ENCODE results near the gene ULK1.

Gene ULK1

DNA sequence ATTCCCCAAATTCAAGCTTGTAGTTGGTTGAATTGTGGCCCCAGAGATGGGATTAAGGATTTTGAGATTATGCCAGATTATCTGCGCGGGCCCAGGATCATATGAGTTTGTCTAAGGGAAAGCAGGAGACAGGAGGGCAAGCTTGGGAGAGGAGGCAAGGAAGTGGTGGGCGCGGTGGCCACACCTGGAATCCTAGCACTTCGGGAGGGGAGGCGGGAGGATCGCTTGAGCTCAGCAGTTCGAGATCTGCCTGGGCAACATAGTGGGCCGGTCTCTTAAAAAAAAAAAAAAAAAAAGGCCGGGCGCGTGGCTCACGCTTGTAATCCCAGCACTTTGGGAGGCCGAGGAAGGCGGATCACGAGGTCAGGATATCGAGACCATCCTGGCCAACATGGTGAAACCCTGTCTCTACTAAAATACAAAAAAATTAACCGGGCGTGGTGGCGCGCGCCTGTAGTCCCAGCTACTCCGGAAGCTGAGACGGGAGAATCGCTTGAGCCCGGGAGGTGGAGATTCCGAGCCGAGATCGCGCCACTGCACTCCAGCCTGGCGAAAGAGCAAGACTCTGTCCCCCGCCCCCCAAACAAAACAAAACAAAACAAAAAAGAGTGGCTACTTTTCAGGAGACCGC lies 33.8 kb downstream of the ULK1 start:
- ATAC-seq = peak; percentile 26
- H3K4me1 Mint-ChIP-seq = peaks cover 34% of the 10 kb centered on the region
- no peaks in the 10 kb centered on the region for H3K27me3 Mint-ChIP-seq
- H3K4me3 Mint-ChIP-seq = peak overlapping the region; percentile 97 to 100
- peak in 1 of 2 donors; percentile 23 for DNase-seq
- no peaks in the 10 kb centered on the region for H3K9me3 Mint-ChIP-seq
- peak overlapping the region; percentile 94 to 95 for H3K27ac Mint-ChIP-seq

DNA sequence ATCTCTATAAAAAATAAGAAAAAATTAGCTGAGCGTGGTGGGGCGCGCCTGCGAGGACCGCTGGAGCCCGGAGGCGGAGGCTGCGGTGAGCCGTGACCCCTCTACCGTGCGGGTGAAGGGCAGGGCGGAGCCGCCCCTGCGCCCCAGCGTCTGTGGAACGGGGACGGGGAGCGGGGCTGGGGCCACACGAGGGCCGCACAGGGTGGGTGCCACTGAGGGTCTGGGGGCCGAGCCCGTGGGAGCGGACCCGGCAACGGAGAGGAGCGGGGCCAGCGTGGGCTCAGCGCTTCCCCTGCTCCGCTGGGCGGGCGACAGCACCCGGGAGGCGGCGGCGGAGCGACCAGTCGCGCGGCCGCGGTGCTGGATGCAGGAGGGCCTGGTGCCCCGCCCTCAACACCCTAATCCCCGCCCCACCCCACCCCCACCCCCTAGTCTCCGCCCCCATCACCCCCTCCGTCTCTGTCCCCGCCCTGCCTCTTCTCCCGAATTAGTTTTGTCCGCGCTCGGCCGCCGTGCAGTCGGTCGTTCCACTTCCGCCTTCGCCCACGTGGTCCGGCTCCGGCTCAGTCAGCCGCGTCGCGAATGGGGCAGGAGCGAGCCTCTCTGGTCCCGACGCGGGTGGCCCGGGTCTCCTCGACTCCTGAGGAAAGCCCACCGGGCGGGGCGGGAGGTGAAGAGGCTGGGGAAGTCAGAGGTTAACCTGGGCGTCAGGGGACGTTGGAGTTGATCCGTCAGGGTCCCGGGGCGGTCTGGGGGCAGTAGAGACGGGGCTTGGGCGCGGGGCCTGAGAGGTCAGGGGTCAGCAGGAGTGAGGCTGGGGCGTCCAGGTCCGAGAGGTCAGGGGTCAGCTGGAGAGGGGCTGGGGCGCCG lies 34.5 kb downstream of the ULK1 start, which contains the start of gene PUS1:
PUS1 (plus strand) TSS at position 566 of the 870 bp plus-strand sequence. CDS start 447 bp downstream, outside the sequence.
- no peaks in the 10 kb centered on the region for H3K9me3 Mint-ChIP-seq
- ATAC-seq (peak; percentile 87), DNase-seq (peak; percentile 89 to 96)
- peak within 1 kb of the TSS; percentile 97 to 100 for H3K4me3 Mint-ChIP-seq
- H3K27me3 Mint-ChIP-seq = no peaks in the 10 kb centered on the region
- peak within 1 kb of the TSS; percentile 98 to 99 for H3K27ac Mint-ChIP-seq
- peaks cover 40% of the 10 kb centered on the region for H3K4me1 Mint-ChIP-seq

DNA sequence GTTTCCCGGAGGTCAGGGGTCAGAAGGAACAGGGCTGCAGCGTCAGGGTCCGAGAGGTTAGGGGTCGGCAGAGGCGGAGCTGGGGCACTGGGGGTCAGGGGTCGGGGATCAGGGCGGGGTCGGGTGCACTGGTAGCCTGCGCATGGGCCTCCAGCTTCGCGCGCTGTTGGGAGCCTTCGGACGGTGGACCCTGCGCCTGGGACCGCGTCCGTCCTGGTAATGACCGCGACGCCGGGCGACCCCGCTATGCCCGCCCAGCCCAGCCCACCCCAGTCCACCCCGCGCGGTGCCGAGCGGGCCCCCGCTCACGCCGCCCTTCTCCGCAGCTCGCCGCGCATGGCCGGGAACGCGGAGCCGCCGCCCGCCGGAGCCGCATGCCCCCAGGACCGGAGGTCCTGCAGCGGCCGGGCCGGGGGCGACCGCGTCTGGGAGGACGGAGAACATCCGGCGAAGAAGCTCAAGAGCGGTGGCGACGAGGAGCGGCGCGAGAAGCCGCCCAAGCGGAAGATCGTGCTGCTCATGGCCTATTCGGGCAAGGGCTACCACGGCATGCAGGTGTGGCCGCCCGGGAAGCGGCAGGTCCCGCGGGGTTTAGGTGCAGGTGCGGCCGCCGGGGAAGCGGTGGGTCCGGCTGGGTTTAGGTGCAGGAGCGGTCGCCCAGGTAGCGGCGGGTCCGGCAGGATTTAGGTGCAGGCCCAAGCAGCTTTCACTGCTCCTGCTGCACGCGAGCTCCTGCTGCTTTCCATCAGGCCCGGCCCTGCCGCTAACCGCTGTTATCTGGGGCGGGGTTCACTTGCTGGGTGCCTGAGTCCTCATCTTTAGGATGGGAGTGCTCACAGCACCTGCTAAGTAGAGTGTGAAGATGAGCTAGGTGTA lies 35.4 kb downstream of the ULK1 start:
- Mint-ChIP-seq H3K9me3 (no peaks in the 10 kb centered on the region), H3K4me3 (peak overlapping the region; percentile 97 to 100), H3K27ac (peak overlapping the region; percentile 98 to 99), H3K4me1 (peaks cover 40% of the 10 kb centered on the region), H3K27me3 (no peaks in the 10 kb centered on the region)
- DNase-seq = peak; percentile 30 to 31
- ATAC-seq = peak; percentile 37

DNA sequence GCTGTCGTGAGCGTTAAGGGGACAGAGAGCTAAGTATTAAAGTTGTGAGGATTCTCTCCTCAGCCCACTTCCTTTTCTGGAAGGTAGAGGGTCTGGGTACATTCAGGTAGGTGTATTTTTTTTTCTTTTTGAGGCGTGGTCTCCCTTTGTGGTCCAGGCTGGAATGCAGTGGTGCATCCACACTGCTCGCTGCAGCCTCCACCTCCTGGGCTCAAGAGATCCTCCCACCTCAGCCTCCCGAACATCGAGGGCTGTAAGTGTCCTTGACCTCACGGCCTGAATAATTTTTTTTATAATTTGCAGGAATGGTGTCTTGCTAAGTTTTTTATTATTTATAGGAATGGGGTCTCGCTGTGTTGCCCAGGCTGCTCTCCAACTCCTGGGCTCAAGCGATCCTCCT lies 36.1 kb downstream of the ULK1 start:
- Mint-ChIP-seq H3K27ac (peak overlapping the region; percentile 80 to 90), H3K27me3 (no peaks in the 10 kb centered on the region), H3K4me3 (peak overlapping the region; percentile 97 to 100), H3K4me1 (peaks cover 40% of the 10 kb centered on the region), H3K9me3 (no peaks in the 10 kb centered on the region)
- ATAC-seq (no peak), DNase-seq (no peak)

DNA sequence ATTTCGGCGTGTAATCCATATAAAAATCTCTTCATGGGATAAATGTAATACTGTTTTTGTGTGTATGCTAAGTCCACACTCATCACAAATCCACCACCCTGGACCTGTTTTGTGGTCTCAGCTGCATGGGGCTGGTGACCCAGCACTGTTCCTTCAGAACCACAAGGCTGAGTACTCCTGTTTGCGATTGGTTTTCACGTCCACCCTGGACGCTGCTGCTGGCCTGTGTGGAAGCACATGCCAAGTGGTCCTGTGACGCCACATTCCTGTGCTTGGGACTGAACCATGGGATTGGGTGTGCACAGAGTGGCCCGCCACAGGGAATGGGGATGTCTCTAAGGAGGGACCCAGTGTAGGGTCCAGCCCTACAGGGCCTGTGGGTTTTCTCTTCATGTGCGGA lies 39.0 kb downstream of the ULK1 start:
- no peak for ATAC-seq
- Mint-ChIP-seq H3K4me3 (no peak overlapping the region), H3K27ac (no peak overlapping the region), H3K27me3 (no peaks in the 10 kb centered on the region), H3K4me1 (peaks cover 31% of the 10 kb centered on the region), H3K9me3 (no peaks in the 10 kb centered on the region)
- DNase-seq = no peak

DNA sequence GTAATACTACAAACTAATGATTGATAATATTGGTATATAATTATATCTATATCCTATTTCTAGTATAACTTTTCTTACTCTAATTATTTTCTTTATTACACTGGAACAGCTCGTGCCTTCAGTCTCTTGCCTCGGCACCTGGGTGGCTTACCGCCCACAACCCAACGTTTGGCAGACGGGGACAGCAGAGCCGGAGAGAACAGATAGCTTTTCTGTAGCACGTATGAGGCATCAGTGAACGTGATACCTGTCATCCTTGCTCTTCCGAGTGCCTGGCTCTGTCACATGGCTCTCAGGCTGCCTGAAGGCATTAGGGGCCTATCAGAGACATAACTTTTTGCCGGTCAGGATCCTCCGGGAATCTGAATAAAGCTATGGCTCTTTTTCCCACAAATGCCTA lies 40.1 kb downstream of the ULK1 start:
- no peaks in the 10 kb centered on the region for H3K27me3 Mint-ChIP-seq
- no peak overlapping the region for H3K27ac Mint-ChIP-seq
- no peaks in the 10 kb centered on the region for H3K9me3 Mint-ChIP-seq
- ATAC-seq (no peak), DNase-seq (no peak)
- H3K4me3 Mint-ChIP-seq = no peak overlapping the region
- peaks cover 31% of the 10 kb centered on the region for H3K4me1 Mint-ChIP-seq

DNA sequence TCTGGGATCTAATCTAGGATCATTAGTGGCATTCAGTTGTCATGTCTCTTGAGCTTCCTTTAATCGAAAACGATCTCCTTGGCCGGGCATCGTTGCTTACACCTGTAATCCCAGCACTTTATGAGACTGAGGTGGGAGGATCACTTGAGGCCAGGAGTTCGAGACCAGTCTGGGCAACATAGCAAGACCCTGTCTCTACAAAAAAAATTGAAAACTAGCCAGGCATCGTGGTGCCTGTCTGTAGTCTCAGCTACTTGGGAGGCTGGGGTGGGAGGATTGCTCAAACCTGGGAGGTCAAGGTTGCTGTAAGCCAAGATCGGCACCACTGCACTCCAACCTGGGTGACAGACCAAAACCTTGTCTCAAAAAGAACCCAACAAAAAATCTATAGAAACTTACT lies 43.7 kb downstream of the ULK1 start:
- ATAC-seq (no peak), DNase-seq (no peak)
- H3K4me1 Mint-ChIP-seq = peaks cover 7% of the 10 kb centered on the region
- H3K9me3 Mint-ChIP-seq = no peaks in the 10 kb centered on the region
- no peak overlapping the region for H3K4me3 Mint-ChIP-seq
- no peaks in the 10 kb centered on the region for H3K27me3 Mint-ChIP-seq
- no peak overlapping the region for H3K27ac Mint-ChIP-seq

DNA sequence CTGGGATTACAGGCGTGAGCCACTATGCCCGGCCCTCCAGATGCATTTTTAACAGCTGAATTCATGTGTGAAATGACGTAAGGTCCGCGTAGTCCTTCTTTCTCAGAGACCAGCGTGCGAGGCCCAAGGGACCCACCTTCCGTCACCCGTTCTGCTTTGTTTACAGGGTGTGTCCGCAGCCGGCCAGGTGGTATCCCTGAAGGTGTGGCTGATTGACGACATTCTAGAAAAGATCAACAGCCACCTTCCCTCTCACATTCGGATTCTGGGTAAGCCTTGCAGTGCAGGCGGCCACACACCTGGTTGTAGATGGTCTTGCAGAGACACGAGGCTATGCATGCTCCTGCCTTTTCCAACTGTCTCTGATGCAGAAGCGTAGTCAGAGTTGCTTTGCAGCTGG lies 44.6 kb downstream of the ULK1 start:
- Mint-ChIP-seq H3K4me3 (no peak overlapping the region), H3K9me3 (no peaks in the 10 kb centered on the region), H3K4me1 (no peaks in the 10 kb centered on the region), H3K27ac (no peak overlapping the region), H3K27me3 (no peaks in the 10 kb centered on the region)
- DNase-seq (no peak), ATAC-seq (no peak)

DNA sequence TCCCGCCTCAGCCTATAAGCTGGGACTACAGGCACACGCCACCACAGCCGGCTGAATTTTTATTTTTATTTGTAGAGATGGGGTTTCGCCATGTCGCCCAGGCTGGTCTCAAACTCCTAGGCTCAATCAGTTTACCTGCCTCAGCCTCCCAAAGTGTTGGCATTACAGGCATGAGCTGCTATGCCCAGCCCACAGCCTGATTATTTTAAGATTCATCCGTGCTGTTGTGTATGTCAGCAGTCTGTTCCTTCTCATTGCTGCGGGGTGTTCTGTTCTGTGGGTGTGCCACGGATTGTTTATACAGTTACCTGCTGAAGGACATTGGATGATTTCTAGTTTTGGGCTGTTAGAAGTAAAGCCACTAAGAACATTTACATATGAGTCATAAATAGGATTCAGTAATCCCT lies 45.7 kb downstream of the ULK1 start:
- no peaks in the 10 kb centered on the region for H3K9me3 Mint-ChIP-seq
- ATAC-seq (no peak), DNase-seq (no peak)
- H3K4me1 Mint-ChIP-seq = no peaks in the 10 kb centered on the region
- H3K4me3 Mint-ChIP-seq = no peak overlapping the region
- no peaks in the 10 kb centered on the region for H3K27me3 Mint-ChIP-seq
- no peak overlapping the region for H3K27ac Mint-ChIP-seq

DNA sequence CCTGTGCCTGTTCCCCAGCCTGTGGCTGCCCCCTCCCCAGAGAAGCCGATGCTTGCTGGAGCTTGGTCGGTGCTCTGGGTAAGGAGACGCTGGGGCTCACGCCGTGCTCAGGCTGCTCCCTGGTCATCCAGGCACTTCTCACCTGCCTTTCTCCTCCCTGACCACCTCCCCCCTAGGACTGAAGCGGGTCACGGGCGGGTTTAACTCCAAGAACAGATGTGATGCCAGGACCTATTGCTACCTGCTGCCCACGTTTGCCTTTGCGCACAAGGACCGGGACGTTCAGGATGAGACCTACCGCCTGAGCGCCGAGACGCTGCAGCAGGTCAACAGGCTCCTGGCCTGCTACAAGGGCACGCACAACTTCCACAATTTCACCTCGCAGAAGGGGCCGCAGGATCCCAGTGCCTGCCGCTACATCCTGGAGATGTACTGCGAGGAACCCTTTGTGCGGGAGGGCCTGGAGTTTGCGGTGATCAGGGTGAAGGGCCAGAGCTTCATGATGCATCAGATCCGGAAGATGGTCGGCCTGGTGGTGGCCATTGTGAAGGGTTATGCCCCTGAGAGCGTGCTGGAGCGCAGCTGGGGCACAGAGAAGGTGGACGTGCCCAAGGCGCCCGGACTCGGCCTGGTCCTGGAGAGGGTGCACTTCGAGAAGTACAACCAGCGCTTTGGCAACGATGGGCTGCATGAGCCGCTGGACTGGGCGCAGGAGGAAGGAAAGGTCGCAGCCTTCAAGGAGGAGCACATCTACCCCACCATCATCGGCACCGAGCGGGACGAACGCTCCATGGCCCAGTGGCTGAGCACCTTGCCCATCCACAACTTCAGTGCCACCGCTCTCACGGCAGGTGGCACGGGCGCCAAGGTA lies 46.9 kb downstream of the ULK1 start:
- H3K4me3 Mint-ChIP-seq = no peak overlapping the region
- DNase-seq = no peak
- peak overlapping the region in 1 of 2 donors; percentile 80 for H3K27ac Mint-ChIP-seq

DNA sequence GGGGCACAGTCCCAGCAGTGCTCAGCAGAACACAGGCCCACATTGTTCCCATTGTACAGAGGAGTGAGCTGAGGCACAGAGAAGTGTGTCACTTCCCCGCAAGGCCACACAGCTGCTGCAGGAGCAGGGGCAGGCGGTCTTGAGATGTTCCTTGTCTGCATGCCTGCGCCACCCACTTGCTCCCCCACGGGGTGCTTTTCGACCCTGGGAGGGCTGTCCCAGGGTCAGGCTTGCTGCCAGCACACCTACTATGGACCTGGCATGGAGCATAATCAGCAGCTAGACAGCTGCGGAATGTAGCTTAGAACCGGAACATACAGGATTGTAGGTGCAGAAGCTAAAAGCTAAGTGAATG lies 47.5 kb downstream of the ULK1 start:
- H3K9me3 Mint-ChIP-seq = no peaks in the 10 kb centered on the region

More for the DNA sequence above, 46.9 kb downstream of the ULK1 start:
- no peak for ATAC-seq
- H3K27me3 Mint-ChIP-seq = no peaks in the 10 kb centered on the region
- H3K9me3 Mint-ChIP-seq = no peaks in the 10 kb centered on the region
- H3K4me1 Mint-ChIP-seq = no peaks in the 10 kb centered on the region

DNA sequence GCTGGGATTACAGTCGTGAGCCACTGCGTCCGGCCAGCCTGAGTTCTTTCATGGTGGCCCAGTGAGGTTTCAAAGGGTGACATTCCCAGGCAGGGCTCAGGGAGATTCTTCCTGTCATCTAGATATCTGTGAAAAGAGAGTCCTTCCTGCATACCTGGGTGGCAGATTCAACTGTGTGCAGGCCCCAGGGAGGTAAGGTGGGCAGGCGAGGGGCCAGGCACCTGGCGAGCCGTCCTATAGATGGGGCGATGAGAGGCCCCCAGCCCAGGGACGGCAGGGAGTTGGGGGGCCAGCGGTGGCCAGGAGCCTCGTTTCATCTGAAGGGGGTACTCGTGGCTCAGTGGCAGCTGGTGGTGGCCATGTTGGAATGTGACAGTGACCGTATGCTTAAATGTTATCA lies 48.2 kb downstream of the ULK1 start:
- no peak for ATAC-seq
- no peak for DNase-seq
- no peak overlapping the region for H3K27ac Mint-ChIP-seq

More for the DNA sequence above, 47.5 kb downstream of the ULK1 start:
- no peaks in the 10 kb centered on the region for H3K27me3 Mint-ChIP-seq
- H3K27ac Mint-ChIP-seq = peak overlapping the region in 1 of 2 donors; percentile 54
- DNase-seq (no peak), ATAC-seq (no peak)
- H3K4me3 Mint-ChIP-seq = no peak overlapping the region
- H3K4me1 Mint-ChIP-seq = no peaks in the 10 kb centered on the region

DNA sequence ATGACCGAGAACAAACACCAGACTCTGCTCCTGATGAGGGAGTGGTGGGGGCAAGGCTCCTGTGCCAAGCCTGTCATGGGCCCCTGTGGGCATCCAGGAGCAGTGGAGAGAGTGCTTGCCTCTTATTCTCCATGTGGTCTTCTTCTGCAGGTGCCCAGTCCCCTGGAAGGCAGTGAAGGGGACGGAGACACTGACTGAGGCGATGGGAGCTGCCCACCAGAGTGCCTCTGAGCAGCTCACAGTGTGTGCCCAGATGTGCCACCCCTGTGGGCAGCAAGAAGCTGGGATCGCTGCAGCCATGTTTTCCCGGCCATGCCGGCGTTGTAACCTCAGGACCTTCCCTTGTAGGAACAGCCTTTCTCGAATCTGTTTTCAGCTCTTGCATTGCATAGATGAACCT lies 49.0 kb downstream of the ULK1 start:
- peaks cover 11% of the 10 kb centered on the region for H3K4me1 Mint-ChIP-seq
- ATAC-seq (no peak), DNase-seq (peak in 1 of 2 donors; percentile 3)
- H3K27me3 Mint-ChIP-seq = no peaks in the 10 kb centered on the region
- H3K9me3 Mint-ChIP-seq = no peaks in the 10 kb centered on the region
- H3K27ac Mint-ChIP-seq = no peak overlapping the region
- H3K4me3 Mint-ChIP-seq = no peak overlapping the region

More for the DNA sequence above, 48.2 kb downstream of the ULK1 start:
- no peaks in the 10 kb centered on the region for H3K9me3 Mint-ChIP-seq
- H3K27me3 Mint-ChIP-seq = no peaks in the 10 kb centered on the region
- no peak overlapping the region for H3K4me3 Mint-ChIP-seq
- peaks cover 3% of the 10 kb centered on the region for H3K4me1 Mint-ChIP-seq

DNA sequence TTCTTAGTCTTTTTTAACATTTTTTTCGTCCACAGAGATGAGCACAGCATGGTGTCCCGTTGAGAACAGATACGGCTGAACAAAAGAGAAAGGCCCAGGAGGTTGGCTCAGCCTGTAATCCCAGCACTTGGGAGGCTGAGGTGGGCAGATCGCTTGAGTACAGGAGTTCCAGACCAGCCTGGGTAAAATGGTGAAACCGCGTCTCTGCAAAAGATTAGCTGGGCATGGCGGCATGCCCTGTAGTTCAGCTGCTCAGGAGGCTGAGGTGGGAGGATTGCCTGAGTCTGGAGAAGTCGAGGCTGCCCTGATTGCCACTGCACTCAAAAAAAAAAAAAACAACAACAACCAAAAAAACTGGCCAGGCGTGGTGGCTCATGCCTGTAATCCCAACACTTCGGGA lies 49.5 kb downstream of the ULK1 start:
- peak in 1 of 2 donors; percentile 4 for DNase-seq

More for the DNA sequence above, 49.5 kb downstream of the ULK1 start:
- ATAC-seq = no peak
- Mint-ChIP-seq H3K27me3 (no peaks in the 10 kb centered on the region), H3K9me3 (no peaks in the 10 kb centered on the region), H3K4me3 (no peak overlapping the region), H3K4me1 (peaks cover 15% of the 10 kb centered on the region), H3K27ac (no peak overlapping the region)

Data from stimulated activated naive CD8-positive, alpha-beta T cell treated with anti-CD3 and anti-CD28 coated beads, Interleukin-15, amount 100 ng/mL, for 72 hours (primary cell).